Measurements from ENCODE around the gene PMM2.

The PMM2 gene

DNA sequence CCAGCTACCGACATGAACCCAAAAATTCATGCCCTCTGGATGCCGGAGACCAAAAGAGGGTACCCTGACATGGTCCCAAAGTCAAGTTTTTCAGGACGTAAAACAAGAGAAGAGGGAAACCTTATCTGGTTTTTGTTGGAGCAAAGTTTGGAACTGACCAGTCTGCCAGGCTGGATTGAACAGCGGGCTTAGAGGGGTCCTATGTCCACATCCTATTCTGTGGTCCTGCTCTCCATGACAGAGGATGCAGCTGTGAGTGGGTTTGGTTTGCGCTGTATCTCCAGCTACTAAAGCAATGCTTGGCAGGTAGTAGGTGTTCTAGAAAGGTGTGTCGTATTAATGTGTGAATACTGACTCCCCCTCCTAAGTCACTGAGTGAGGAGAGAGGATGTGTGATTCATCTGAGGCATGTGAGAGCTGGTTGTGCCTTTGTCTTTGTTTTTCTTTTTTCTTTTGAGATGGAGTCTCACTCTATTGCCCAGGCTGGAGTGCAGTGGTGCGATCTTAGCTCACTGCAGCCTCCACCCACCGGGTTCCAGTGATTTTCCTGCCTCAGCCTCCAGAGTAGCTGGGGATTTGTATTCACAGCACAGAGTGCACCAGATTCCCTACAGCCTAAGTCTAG, 31.0 kb downstream of the PMM2 start:
- TF ChIP-seq, protein P1, sequence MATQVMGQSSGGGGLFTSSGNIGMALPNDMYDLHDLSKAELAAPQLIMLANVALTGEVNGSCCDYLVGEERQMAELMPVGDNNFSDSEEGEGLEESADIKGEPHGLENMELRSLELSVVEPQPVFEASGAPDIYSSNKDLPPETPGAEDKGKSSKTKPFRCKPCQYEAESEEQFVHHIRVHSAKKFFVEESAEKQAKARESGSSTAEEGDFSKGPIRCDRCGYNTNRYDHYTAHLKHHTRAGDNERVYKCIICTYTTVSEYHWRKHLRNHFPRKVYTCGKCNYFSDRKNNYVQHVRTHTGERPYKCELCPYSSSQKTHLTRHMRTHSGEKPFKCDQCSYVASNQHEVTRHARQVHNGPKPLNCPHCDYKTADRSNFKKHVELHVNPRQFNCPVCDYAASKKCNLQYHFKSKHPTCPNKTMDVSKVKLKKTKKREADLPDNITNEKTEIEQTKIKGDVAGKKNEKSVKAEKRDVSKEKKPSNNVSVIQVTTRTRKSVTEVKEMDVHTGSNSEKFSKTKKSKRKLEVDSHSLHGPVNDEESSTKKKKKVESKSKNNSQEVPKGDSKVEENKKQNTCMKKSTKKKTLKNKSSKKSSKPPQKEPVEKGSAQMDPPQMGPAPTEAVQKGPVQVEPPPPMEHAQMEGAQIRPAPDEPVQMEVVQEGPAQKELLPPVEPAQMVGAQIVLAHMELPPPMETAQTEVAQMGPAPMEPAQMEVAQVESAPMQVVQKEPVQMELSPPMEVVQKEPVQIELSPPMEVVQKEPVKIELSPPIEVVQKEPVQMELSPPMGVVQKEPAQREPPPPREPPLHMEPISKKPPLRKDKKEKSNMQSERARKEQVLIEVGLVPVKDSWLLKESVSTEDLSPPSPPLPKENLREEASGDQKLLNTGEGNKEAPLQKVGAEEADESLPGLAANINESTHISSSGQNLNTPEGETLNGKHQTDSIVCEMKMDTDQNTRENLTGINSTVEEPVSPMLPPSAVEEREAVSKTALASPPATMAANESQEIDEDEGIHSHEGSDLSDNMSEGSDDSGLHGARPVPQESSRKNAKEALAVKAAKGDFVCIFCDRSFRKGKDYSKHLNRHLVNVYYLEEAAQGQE (IDR thresholded peaks at IDR 0.05; ENCODE audit: insufficient replicate concordance, low read depth), result no peak
- TF ChIP-seq, protein P2, sequence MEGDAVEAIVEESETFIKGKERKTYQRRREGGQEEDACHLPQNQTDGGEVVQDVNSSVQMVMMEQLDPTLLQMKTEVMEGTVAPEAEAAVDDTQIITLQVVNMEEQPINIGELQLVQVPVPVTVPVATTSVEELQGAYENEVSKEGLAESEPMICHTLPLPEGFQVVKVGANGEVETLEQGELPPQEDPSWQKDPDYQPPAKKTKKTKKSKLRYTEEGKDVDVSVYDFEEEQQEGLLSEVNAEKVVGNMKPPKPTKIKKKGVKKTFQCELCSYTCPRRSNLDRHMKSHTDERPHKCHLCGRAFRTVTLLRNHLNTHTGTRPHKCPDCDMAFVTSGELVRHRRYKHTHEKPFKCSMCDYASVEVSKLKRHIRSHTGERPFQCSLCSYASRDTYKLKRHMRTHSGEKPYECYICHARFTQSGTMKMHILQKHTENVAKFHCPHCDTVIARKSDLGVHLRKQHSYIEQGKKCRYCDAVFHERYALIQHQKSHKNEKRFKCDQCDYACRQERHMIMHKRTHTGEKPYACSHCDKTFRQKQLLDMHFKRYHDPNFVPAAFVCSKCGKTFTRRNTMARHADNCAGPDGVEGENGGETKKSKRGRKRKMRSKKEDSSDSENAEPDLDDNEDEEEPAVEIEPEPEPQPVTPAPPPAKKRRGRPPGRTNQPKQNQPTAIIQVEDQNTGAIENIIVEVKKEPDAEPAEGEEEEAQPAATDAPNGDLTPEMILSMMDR (IDR thresholded peaks at IDR 0.05; ENCODE audit: insufficient read depth, low read length), result no peak
- TF ChIP-seq SPI1 (IDR thresholded peaks at IDR 0.05; ENCODE audit: borderline replicate concordance, low read depth) (no peak), GABPA (IDR thresholded peaks at IDR 0.05; ENCODE audit: low read depth) (no peak), POLR2AphosphoS5 (IDR thresholded peaks at IDR 0.05; ENCODE audit: low read depth) (no peak)
- Histone ChIP-seq H3K4me3 (replicated peaks; ENCODE audit: insufficient read depth, low read length) (no peak overlapping the region), H3K27me3 (ENCODE audit: insufficient read depth, poor library complexity, severe bottlenecking) (no peaks in the 10 kb centered on the region), H3K27ac (replicated peaks) (no peak overlapping the region)
- no peak for DNase-seq (ENCODE audit: low read depth in 1 of 2, low spot score in 1 of 2)

DNA sequence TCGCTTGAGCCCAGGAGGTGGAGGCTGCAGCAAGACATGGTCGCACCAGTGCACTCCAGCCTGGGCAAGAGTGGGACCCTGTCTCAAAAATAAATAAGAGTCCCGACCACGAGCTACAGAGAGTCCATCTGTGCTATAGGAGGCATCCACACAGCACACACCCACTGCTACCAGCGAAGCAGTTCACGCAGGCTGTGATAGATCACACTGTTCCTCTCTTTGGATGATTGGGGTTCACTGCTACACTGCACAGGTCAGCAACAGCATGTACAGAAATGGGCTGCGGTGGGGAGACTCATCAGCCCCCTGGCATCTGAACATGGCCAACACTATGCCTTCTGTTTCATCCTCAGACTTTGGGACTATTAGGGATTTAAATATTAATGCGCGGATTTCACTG, 33.8 kb downstream of the PMM2 start:
- TF ChIP-seq, protein P1 (IDR thresholded peaks at IDR 0.05; ENCODE audit: insufficient replicate concordance, low read depth), result no peak
- TF ChIP-seq POLR2AphosphoS5 (IDR thresholded peaks at IDR 0.05; ENCODE audit: low read depth), result no peak
- TF ChIP-seq, protein P2 (IDR thresholded peaks at IDR 0.05; ENCODE audit: insufficient read depth, low read length), result no peak
- no peak for TF ChIP-seq SPI1 (IDR thresholded peaks at IDR 0.05; ENCODE audit: borderline replicate concordance, low read depth)
- no peak for TF ChIP-seq GABPA (IDR thresholded peaks at IDR 0.05; ENCODE audit: low read depth)
- Histone ChIP-seq H3K27ac (replicated peaks) (no peak overlapping the region), H3K27me3 (ENCODE audit: insufficient read depth, poor library complexity, severe bottlenecking) (no peaks in the 10 kb centered on the region), H3K4me3 (replicated peaks; ENCODE audit: insufficient read depth, low read length) (no peak overlapping the region)
- DNase-seq (ENCODE audit: low read depth in 1 of 2, low spot score in 1 of 2), result no peak

DNA sequence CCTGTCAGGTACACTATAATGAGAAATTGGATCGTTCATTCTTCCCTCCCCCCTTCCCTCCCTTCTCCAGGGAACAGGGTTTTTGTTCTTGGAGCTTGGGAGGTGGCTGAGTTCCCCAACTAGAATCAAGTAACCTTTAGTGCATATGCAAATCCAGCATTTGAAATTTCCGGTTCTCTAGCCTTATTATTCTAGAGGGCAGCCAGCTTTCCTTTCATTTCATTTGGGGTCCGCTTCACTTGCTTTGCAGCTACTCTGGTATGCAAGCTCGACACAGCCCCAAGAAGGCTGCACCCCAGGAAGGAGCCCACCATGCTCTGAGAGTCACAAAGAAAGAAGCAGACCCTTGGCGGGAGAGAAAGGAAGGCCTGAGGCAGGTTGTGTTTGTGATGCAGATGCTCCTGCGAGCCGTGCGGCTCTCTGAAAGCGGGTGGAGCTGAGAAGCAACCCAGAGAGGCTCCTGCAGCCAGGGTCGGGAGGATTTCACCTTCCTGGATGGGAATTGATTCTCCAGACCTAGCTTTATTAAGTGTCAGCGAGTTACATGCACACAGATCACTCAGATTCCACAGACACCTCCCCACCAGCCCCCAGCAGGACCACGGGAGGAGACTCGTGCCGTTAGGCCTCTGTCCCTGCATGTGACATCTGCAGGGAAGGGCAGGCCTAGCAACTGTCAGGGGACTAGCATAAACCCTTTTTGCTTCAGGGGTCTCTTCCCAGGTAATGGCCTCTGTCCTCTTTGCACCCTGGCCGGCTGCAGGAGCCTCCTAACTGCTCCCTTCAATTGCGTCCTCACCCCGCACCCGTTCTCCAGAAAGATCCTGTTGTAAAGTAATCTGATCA, 34.5 kb downstream of the PMM2 start:
- TF ChIP-seq, protein P2 (IDR thresholded peaks at IDR 0.05; ENCODE audit: insufficient read depth, low read length), result no peak
- no peak for DNase-seq (ENCODE audit: low read depth in 1 of 2, low spot score in 1 of 2)
- H3K27me3 ChIP-seq (ENCODE audit: insufficient read depth, poor library complexity, severe bottlenecking), result no peaks in the 10 kb centered on the region
- no peak overlapping the region for H3K4me3 ChIP-seq (replicated peaks; ENCODE audit: insufficient read depth, low read length)
- peak overlapping the region; percentile 32; the same call in 1 of the 2 replicates for H3K27ac ChIP-seq (replicated peaks)

All from HL-60 (cell line).